A673 (cell line): ENCODE measurements around the gene CEACAM19.

Experiments
- EZH2 ChIP-seq: fragments of 200-600 bp; sonication (generic); IDR thresholded peaks from 2 replicates; pipeline ENCODE4 v1.6.1; 2017; ENCODE audit warnings: borderline replicate concordance, low read depth, mild to moderate bottlenecking, mixed read lengths, antibody characterized with exemption, low read length; ENCODE audit not compliant: poor library complexity, severe bottlenecking
- TF ChIP-seq, protein P1 (sequence below): fragments of 300-800, 200-600 bp; sonication (generic); conservative IDR thresholded peaks from 2 replicates; pipeline ENCODE4 v1.5.1; 2017; ENCODE audit warnings: low read depth, mild to moderate bottlenecking, antibody characterized with exemption, low read length, moderate library complexity, mixed read lengths

DNA sequence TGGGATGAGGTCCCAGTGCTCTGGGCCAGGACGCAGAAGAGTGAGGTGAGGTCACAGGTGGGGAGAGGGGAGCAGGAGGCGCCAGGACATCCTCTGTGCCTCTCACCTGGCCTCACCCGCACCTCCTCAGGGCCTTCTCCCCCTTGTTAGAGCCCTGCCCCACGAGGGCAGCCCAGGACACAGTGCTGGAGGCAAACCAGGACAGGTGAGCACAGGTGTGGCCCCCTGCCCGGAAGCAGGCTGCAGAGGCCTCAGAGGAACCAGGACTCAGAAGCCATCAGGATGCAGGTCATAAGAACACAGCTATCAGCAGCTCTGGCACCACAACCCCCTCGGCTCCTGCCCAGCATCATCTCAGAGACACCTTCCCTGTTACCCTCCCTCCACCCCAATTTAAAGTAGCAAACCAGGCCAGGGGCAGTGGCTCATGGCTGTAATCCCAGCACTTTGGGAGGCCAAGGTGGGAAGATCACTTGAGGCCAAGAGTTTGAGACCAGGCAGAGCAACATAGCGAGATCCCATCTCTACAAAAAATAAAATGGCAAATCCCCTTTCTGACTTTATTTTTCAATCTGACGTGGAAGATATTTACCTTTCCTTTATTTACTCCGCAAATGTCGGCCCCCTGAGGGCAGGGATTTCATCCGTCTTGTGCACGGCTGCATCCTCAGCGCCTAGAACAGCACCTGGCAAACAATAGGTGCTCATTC is 27.4 kb downstream of the CEACAM19 start, which contains the start of gene CEACAM16:
- TF ChIP-seq, protein P1, sequence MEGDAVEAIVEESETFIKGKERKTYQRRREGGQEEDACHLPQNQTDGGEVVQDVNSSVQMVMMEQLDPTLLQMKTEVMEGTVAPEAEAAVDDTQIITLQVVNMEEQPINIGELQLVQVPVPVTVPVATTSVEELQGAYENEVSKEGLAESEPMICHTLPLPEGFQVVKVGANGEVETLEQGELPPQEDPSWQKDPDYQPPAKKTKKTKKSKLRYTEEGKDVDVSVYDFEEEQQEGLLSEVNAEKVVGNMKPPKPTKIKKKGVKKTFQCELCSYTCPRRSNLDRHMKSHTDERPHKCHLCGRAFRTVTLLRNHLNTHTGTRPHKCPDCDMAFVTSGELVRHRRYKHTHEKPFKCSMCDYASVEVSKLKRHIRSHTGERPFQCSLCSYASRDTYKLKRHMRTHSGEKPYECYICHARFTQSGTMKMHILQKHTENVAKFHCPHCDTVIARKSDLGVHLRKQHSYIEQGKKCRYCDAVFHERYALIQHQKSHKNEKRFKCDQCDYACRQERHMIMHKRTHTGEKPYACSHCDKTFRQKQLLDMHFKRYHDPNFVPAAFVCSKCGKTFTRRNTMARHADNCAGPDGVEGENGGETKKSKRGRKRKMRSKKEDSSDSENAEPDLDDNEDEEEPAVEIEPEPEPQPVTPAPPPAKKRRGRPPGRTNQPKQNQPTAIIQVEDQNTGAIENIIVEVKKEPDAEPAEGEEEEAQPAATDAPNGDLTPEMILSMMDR: no peak
- no peak for TF ChIP-seq EZH2
